ENCODE results near the gene CRMP1.

The CRMP1 gene

DNA sequence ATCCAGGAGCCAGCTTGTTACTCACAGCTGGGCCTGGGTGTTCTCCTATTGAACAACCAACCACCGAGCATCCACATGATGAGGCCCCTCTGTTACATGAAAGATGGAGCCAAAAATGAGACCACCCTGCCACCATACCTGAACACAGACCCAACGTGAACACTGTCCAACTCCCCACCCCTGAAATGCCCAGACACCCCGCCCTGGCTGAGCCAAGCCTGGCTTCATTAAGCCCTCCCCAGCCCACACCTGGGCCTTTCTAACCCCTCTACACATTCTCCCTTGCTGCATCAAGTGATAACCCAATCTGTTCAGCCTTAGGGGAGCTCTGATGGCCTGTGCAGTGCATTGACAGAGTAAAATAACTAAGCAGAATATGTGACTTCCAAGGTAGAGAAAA is 101.2 kb downstream of the CRMP1 start:
- no peak overlapping the region for H3K4me3 ChIP-seq (ENCODE audit: low read depth, low read length)
- no peak for TF ChIP-seq POLR2A (IDR thresholded peaks at IDR 0.05; ENCODE audit: extremely low read depth, insufficient read length)
- TF ChIP-seq, protein P1, sequence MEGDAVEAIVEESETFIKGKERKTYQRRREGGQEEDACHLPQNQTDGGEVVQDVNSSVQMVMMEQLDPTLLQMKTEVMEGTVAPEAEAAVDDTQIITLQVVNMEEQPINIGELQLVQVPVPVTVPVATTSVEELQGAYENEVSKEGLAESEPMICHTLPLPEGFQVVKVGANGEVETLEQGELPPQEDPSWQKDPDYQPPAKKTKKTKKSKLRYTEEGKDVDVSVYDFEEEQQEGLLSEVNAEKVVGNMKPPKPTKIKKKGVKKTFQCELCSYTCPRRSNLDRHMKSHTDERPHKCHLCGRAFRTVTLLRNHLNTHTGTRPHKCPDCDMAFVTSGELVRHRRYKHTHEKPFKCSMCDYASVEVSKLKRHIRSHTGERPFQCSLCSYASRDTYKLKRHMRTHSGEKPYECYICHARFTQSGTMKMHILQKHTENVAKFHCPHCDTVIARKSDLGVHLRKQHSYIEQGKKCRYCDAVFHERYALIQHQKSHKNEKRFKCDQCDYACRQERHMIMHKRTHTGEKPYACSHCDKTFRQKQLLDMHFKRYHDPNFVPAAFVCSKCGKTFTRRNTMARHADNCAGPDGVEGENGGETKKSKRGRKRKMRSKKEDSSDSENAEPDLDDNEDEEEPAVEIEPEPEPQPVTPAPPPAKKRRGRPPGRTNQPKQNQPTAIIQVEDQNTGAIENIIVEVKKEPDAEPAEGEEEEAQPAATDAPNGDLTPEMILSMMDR (IDR thresholded peaks at IDR 0.05; ENCODE audit: low read depth, low read length): no peak
- TF ChIP-seq, protein P2, sequence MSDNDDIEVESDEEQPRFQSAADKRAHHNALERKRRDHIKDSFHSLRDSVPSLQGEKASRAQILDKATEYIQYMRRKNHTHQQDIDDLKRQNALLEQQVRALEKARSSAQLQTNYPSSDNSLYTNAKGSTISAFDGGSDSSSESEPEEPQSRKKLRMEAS (IDR thresholded peaks at IDR 0.05; ENCODE audit: low read depth, low read length): no peak
- TF ChIP-seq MYC (IDR thresholded peaks at IDR 0.05; ENCODE audit: low read depth, low read length): no peak
- no peak for DNase-seq (ENCODE audit: low read depth)

DNA sequence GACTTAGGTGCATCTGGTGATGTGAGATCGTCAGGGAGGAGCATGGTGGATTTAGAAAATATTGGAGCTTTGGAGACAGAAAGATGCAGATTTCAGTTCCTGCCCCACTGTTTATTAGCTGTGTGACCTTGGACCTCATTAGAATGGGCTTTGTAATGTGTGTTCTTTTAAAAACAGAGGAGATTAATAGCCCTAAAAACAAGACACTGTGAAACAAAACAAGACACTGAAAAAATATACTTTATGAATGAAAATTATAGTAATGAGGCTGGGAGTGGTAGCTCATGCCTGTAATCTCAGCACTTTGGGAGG is 102.4 kb downstream of the CRMP1 start:
- TF ChIP-seq, protein P2 (IDR thresholded peaks at IDR 0.05; ENCODE audit: low read depth, low read length): no peak
- TF ChIP-seq MYC (IDR thresholded peaks at IDR 0.05; ENCODE audit: low read depth, low read length) (no peak), POLR2A (IDR thresholded peaks at IDR 0.05; ENCODE audit: extremely low read depth, insufficient read length) (no peak)
- TF ChIP-seq, protein P1 (IDR thresholded peaks at IDR 0.05; ENCODE audit: low read depth, low read length): no peak
- no peak overlapping the region for H3K4me3 ChIP-seq (ENCODE audit: low read depth, low read length)
- DNase-seq (ENCODE audit: low read depth): no peak

DNA sequence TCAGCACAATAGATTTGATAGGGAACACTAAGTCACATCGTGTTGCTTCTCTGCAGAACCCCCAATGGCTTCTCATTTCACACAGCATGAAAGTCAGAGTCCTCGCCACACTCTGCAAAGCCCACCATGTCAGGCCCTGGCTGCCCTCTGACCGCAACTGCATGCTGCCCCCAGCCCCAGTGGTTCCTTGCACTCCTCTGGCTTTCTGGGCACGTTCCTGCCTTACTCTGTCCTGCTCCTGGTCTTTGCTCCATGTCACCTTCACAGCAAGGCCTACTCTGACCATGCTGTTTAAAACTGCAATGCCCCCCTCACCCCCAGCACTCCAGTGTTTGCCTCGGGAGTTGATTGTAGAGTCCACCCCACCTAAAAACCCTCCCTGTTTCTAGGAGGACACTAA is 103.7 kb downstream of the CRMP1 start:
- TF ChIP-seq MYC (IDR thresholded peaks at IDR 0.05; ENCODE audit: low read depth, low read length): no peak
- TF ChIP-seq, protein P2 (IDR thresholded peaks at IDR 0.05; ENCODE audit: low read depth, low read length): no peak
- TF ChIP-seq, protein P1 (IDR thresholded peaks at IDR 0.05; ENCODE audit: low read depth, low read length): no peak
- no peak for TF ChIP-seq POLR2A (IDR thresholded peaks at IDR 0.05; ENCODE audit: extremely low read depth, insufficient read length)
- no peak for DNase-seq (ENCODE audit: low read depth)
- H3K4me3 ChIP-seq (ENCODE audit: low read depth, low read length): no peak overlapping the region

DNA sequence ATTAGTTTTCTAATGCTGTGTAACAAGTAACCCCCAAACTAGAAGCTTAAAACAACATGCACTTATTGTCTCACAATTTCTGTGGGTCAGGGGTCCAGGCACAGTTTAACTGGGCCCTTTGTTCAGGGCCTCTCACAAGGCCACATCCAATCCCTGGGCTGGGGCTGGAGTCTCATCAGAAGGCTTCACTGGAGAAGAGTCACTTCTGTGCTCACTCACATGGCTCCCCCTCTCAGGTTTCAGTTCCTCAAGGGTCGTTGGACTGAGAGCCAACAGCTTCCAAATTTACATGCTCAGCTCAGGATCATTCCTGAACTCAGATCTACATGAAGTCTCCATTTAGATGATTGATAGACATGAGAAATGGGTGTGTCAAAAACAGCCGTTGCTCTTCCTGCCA is 104.7 kb downstream of the CRMP1 start:
- TF ChIP-seq, protein P1 (IDR thresholded peaks at IDR 0.05; ENCODE audit: low read depth, low read length): no peak
- TF ChIP-seq POLR2A (IDR thresholded peaks at IDR 0.05; ENCODE audit: extremely low read depth, insufficient read length): no peak
- TF ChIP-seq, protein P2 (IDR thresholded peaks at IDR 0.05; ENCODE audit: low read depth, low read length): no peak
- TF ChIP-seq MYC (IDR thresholded peaks at IDR 0.05; ENCODE audit: low read depth, low read length): no peak
- H3K4me3 ChIP-seq (ENCODE audit: low read depth, low read length): no peak overlapping the region
- no peak for DNase-seq (ENCODE audit: low read depth)

DNA sequence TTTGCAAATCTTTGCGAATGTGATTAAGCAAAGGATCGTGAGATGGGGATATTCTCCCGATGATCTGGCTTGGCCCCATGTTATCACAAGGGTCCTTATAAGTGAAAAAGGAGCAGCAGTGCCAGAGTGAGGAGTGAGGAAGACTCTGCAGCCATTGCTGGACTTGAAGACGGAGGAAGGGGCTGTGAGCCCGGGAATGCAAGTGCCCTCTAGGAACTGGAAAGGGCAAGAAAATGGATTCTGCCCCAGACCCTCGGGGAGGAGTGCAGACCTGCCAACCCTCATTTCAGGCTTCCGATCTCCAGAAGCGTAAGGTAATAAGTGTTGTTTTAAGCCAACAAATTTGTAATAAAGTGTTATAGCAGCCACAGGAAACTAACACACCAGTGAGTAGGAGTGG is 105.6 kb downstream of the CRMP1 start:
- TF ChIP-seq, protein P1 (IDR thresholded peaks at IDR 0.05; ENCODE audit: low read depth, low read length): no peak
- TF ChIP-seq MYC (IDR thresholded peaks at IDR 0.05; ENCODE audit: low read depth, low read length) (no peak), POLR2A (IDR thresholded peaks at IDR 0.05; ENCODE audit: extremely low read depth, insufficient read length) (no peak)
- TF ChIP-seq, protein P2 (IDR thresholded peaks at IDR 0.05; ENCODE audit: low read depth, low read length): no peak
- DNase-seq (ENCODE audit: low read depth): no peak
- H3K4me3 ChIP-seq (ENCODE audit: low read depth, low read length): no peak overlapping the region
